Activated T-cell treated with anti-CD3 and anti-CD28 coated beads, Interleukin-2, amount 50 U/mL, for 1 hour (primary cell): ENCODE results near the gene ROBO3.

Experiments
- DNase-seq: peaks from one replicate; pipeline ENCODE4 v3.0.0-alpha.2; 2020

The ROBO3 gene

GRCh38 chr11:124843616-124843910 lies 21.7 kb upstream of the ROBO3 start:
- no peak for DNase-seq

DNA sequence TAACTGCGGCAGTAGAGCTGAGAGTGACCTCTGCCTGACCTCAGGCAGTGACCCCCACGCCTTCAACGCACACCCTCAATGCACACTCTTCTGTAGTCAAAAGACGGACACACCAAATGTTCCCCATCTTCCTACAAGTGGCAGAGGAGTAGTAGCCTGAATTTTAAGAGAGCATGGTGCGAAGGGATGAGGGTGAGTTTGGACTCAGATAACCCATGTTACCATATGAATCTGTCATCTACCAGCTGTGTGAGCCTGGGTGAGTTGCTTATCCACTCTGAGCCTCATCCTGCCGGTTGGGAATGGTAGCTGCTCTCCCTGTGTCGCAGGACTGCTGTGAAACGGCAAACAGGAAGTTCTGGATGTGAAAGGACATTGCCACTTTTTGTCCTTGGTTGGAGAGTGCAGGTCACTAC lies 20.6 kb upstream of the ROBO3 start:
- no peak for DNase-seq

DNA sequence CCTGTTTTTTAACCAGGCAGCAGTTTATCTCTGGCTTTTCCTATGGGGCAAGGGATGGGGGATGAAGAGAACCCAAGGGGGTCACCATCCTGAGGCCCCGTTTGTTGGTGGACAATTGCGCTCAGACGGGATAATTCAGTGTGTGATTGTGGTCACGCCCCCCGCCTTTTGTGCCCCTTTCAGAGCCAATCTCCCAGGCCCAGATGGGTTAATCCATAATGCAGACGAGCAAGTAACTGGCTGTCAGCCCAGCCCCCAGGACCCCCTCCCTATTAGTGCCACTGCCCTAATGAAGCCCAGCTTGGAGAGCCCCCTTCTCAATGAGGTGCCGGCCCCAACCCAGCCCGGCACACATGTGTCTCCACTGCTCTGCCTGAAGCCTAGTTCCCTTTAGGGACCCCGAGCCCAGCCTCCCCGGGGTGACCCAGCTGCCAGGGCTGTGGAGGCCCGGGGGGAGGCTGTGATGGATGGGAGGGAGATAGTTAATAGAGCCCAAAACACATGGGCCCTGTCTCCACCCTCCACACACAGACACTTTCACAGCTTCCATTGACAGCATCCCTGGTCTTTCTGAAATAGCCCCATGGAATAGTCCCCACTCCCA lies 19.1 kb upstream of the ROBO3 start:
- DNase-seq: no peak

GRCh38 chr11:124859171-124859570 lies 6.1 kb upstream of the ROBO3 start:
- DNase-seq: no peak

DNA sequence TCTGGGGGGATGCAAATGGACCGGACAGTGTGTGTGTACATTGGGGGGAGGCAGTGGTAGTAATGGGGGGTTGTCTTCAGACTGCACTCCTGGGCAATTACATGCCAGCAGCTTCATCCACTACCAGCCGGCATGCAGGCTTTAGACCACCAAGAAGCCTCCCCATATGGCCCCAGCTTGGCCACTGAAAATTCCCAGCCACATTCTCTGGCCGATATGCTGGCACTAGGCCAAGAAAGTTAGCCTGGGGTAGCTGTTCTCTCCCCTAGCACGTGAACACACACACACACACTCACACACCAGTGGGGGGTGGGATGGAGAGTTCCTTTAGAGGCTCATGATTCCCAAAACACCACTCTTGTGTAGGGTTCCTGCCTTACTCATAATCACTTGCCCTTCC lies 3.6 kb upstream of the ROBO3 start:
- DNase-seq: no peak

DNA sequence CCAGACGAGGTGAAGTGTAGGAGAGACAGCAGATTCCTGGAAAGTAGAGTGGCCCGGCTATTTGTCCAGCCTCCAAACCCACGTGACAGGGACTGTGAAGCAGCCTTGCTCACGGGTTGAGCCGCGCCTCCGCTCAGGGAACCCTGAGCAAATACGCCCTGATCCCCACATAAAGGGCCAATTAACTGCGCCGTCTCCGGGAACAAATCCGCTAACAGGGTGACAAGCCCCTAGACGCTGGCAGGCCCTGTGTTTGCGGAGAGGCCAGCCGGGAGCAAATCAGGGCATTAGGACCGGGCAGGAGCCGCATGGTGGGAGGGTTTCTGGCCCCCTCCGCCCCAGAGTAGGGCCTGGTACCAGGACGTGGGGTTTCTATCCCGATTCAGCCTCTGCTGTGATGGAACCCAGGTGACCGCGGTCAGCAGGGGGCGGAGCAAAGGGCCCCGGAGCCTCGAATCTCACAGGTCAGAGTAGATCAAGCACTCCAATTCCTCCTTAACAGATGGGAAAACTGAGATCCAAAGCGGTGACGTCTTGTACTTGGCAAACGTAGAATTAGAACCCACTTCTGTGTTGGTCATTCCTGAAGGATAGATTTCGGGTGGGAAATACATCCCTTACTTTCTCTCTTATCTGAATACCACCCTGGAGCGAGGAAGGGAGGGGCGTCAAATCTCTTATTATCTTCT lies 2.0 kb upstream of the ROBO3 start:
- DNase-seq: no peak

DNA sequence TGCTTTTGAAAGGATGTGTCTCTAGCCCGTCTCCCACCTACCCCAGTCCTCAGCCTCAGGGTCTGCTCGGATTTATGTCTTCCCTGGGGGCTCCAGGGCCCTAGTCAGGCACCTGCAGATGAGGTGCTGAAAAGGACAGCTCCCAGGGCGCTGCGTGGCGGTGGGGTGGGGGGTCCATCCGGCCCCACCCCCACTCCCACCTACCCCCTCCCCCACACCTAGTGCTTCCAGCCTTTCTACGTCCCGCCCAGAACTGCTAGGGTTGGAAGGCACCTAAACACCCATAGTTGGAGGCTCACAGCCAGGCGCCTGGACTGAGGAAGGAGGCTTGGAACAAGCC lies 1.4 kb upstream of the ROBO3 start:
- no peak for DNase-seq

GRCh38 chr11:124864176-124864891 lies 898 bp upstream of the ROBO3 start:
- DNase-seq: no peak

- no peak for DNase-seq
These were observed 396 bp upstream of the ROBO3 start for GRCh38 chr11:124864892-124865180.

- peak; percentile 68 for DNase-seq
These were observed 945 bp downstream of the ROBO3 start for GRCh38 chr11:124865902-124866851.

GRCh38 chr11:124867700-124868099 lies 2.5 kb downstream of the ROBO3 start:
- no peak for DNase-seq

DNA sequence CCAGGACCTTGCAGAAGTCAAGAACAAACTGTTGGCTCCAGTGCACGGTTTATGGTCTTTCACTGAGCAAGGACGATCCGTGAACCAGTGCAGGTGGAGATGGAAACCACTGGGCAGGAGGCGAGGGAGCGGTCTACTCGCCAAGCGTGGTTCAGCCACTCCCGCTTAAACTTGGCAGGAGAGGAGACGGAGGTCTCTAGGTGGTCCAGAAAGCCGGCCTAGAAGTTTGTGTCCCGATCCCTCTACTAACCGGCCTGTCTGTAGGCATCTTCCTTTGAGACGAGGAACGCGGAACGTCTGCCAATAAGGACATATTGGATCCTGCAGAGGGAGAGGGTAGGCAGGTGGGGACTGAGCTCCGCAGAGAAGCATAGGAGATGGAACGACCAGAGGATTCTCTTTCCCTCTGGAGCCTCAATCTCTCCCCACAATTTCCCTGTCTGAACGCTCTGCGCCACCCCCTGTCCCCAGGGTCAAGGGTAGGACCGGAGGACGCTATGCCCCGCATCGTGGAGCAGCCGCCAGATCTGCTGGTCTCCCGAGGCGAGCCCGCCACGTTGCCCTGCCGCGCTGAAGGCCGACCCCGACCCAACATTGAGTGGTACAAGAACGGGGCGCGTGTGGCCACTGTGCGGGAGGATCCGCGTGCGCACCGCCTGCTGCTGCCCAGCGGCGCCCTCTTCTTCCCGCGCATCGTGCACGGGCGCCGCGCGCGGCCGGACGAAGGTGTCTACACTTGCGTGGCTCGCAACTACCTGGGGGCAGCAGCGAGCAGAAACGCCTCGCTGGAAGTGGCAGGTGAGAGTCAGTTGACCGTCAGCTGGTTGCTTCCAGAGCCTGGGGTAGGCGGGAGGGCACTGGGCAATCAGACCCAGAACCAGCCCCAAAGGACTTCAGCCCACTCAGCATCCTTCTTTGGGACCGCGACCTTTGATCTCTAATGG lies 3.4 kb downstream of the ROBO3 start:
- no peak for DNase-seq

DNA sequence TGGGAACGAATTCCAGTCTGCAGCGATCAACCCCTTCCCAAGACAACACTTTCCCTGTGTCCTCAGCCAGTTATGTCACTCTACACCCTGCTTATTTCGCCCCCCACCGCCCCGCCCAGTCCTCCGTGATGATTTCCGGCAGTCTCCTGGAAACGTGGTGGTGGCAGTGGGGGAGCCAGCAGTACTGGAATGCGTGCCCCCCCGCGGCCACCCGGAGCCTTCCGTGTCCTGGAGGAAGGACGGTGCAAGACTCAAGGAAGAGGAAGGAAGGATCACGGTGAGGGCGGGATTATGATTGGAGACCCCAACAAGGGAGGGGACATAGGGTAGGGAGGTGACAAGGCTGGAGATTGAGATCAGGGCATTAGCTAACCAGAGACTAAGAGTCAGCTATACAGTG lies 4.1 kb downstream of the ROBO3 start:
- DNase-seq: no peak

GRCh38 chr11:124869856-124870387 lies 4.7 kb downstream of the ROBO3 start:
- no peak for DNase-seq

GRCh38 chr11:124870430-124870829 lies 5.2 kb downstream of the ROBO3 start:
- DNase-seq: no peak

- DNase-seq: no peak
These were observed 7.0 kb downstream of the ROBO3 start for GRCh38 chr11:124872280-124872679.

DNA sequence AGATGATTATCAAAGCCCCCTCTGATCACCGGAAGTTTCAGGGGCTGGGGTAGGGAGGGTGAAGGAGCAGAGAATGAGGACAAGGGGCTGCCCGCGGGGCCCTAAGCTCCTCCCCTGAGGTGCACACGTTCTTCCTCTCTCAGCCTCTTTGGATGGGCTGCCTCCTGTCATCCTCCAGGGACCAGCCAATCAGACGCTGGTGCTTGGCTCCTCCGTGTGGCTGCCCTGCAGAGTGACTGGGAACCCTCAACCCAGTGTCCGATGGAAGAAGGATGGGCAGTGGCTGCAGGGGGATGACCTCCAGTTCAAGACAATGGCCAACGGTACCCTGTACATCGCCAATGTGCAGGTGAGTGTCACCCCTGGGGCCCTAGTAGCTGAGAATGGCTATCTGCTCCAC lies 7.5 kb downstream of the ROBO3 start:
- DNase-seq: no peak

DNA sequence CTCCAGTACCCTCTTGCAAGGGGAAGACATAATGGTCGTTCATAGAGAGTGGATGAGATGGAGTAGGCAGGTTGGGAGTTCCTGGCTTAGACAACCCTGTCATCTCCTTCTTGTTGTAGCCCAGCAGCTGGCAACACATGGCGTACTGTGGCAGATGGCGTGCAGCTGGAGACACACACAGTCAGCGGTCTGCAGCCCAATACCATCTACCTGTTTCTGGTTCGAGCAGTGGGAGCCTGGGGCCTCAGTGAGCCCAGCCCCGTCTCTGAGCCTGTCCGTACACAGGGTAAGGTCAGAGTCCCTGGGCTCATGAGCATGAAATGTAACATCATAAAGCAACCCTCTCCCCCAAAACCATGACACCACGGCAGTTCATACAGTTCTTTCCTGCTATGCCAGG lies 8.7 kb downstream of the ROBO3 start:
- DNase-seq: no peak

DNA sequence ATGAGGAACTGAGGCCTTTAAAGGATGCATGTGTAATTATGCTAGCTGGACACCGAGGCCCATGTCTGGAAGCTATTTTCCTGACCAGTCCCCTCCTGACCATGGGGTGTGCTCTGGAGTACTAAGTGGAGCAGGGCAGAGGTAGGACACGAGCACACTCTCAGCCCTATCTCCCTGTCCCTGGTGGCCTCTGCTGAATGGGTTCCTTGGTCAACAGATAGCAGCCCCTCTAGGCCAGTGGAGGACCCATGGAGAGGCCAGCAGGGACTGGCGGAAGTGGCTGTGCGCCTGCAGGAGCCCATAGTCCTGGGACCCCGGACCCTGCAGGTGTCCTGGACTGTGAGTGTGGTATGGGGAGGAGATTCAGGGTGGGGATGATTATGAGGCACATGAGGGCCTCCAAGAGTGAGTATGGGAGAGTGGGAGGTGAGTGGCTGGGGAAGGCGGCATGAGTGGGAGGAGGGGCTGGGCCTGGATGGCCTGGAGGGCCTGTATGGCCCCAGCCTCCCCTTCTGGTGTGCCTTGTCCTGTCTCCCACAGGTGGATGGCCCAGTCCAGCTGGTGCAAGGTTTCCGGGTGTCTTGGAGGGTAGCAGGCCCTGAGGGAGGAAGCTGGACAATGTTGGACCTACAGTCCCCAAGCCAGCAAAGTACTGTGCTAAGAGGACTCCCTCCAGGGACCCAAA lies 9.5 kb downstream of the ROBO3 start:
- DNase-seq: no peak

GRCh38 chr11:124875401-124875800 lies 10.2 kb downstream of the ROBO3 start:
- DNase-seq: no peak

GRCh38 chr11:124875943-124876817 lies 10.9 kb downstream of the ROBO3 start:
- peak; percentile 84 for DNase-seq
